HEK293T (cell line): ENCODE measurements around the gene HTT.

Source experiments
- ARNT ChIP-seq: fragments of 450-650 bp; IDR thresholded peaks from 2 replicates; pipeline ENCODE4 v1.6.1; 2017; ENCODE audit warnings: mild to moderate bottlenecking
- FOXA1 ChIP-seq: fragments of 450-650 bp; IDR thresholded peaks from 2 replicates; pipeline ENCODE4 v1.6.1; 2016; ENCODE audit warnings: mild to moderate bottlenecking
- FOXK2 ChIP-seq: fragments of 450-650 bp; IDR thresholded peaks from 2 replicates; pipeline ENCODE4 v1.6.1; 2016; ENCODE audit warnings: mild to moderate bottlenecking
- FOXM1 ChIP-seq: fragments of 450-650 bp; IDR thresholded peaks from 2 replicates; pipeline ENCODE4 v1.6.1; 2017; ENCODE audit warnings: mild to moderate bottlenecking, borderline replicate concordance
- HDGF ChIP-seq: fragments of 450-650 bp; IDR thresholded peaks from 2 replicates; pipeline ENCODE4 v1.6.1; 2017; ENCODE audit warnings: antibody characterized with exemption, borderline replicate concordance
- NFRKB ChIP-seq: fragments of 450-650 bp; IDR thresholded peaks from 2 replicates; pipeline ENCODE4 v1.6.1; 2016; ENCODE audit warnings: mild to moderate bottlenecking, moderate library complexity
- SP1 ChIP-seq: fragments of 450-650 bp; IDR thresholded peaks from 2 replicates; pipeline ENCODE4 v1.6.1; 2017
- SUZ12 ChIP-seq: fragments of 450-650 bp; IDR thresholded peaks from 2 replicates; pipeline ENCODE4 v1.6.1; 2016; ENCODE audit warnings: mild to moderate bottlenecking
- TARDBP ChIP-seq: fragments of 450-650 bp; IDR thresholded peaks from 2 replicates; pipeline ENCODE4 v1.6.1; 2016
- TF ChIP-seq, protein P1 (sequence below): fragments of 450-650 bp; IDR thresholded peaks from 2 replicates; pipeline ENCODE4 v1.6.1; 2016

DNA sequence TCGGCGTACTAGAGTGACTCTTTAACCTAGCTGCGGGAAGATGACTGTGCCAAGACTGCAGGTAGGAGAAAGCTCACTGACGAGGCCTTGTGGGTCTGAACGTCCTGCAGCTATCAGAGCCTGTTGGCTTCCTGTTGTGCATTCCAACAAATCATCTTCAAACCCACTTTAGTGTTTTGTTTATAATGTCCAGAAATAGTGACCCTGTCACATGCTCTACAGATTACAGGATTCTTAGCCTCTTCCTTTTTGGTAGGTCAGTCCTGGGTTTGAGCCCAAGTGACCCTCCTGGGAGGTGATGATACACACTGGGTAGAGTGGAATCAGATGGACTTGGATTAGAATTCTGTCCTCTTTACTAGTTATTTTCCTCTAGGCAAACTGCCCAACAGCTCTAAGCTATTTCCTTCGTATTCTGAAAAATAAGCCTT lies 33.2 kb downstream of the HTT start:
- no peak for TF ChIP-seq NFRKB
- TF ChIP-seq HDGF, result no peak
- TF ChIP-seq ARNT, result no peak
- TF ChIP-seq FOXM1, result no peak
- TF ChIP-seq, protein P1, sequence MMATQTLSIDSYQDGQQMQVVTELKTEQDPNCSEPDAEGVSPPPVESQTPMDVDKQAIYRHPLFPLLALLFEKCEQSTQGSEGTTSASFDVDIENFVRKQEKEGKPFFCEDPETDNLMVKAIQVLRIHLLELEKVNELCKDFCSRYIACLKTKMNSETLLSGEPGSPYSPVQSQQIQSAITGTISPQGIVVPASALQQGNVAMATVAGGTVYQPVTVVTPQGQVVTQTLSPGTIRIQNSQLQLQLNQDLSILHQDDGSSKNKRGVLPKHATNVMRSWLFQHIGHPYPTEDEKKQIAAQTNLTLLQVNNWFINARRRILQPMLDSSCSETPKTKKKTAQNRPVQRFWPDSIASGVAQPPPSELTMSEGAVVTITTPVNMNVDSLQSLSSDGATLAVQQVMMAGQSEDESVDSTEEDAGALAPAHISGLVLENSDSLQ, result no peak
- no peak for TF ChIP-seq SUZ12
- TF ChIP-seq FOXA1, result no peak
- TF ChIP-seq FOXK2, result no peak
- no peak for TF ChIP-seq TARDBP
- no peak for TF ChIP-seq SP1
